Muscle of leg (tissue), 11 donors: ENCODE results near the gene ELAVL1. TPM values are rescaled to one million over a fixed set of nuclear protein-coding genes. Genes with fewer than 3 reads are reported as not detected.

ENCODE experiments used
- DNase-seq: peaks from one replicate; pipeline ENCODE4 v3.0.0; 2013
- H3K27ac ChIP-seq: one replicate; pipeline ENCODE4 v1.5.1; 2013; ENCODE audit warnings: mild to moderate bottlenecking, low read length, control low read depth
- H3K27me3 ChIP-seq: one replicate; pipeline ENCODE4 v1.6.1; 2013; ENCODE audit warnings: low read length; ENCODE audit not compliant: control insufficient read depth, insufficient read depth
- H3K36me3 ChIP-seq: one replicate; pipeline ENCODE4 v1.6.1; 2013; ENCODE audit warnings: low read length; ENCODE audit not compliant: control insufficient read depth, insufficient read depth
- H3K4me1 ChIP-seq: one replicate; pipeline ENCODE4 v1.6.1; 2013; ENCODE audit warnings: low read length; ENCODE audit not compliant: control insufficient read depth, insufficient read depth
- H3K4me3 ChIP-seq: one replicate; pipeline ENCODE4 v1.5.1; 2013; ENCODE audit warnings: low read length, control low read depth
- H3K9me3 ChIP-seq: replicated peaks from 2 replicates; pipeline ENCODE4 v1.6.1; 2013; ENCODE audit warnings: low read depth, low read length; ENCODE audit not compliant: control insufficient read depth
- WGBS: methylation state at CpG from one replicate; pipeline ENCODE4 v1.1.5; 2013; ENCODE audit warnings: missing lambda C conversion rate; ENCODE audit not compliant: insufficient coverage; 5-methylcytosine and 5-hydroxymethylcytosine counted together
- polyA plus RNA-seq, 8 donors: library from polyadenylated mRNA; unstranded; fragments of 120-200 nt; gene quantifications; one replicate each; pipeline versions ENCODE4 v1.2.1 to v1.2.3, GENCODE V29; 2013; ENCODE audit warnings: inconsistent platforms in 1 of 8, low replicate concordance in 1 of 8; ENCODE audit not compliant: insufficient read length in 8 of 8, insufficient read depth in 1 of 8
- total RNA-seq: library from RNA; stranded (reverse); fragments of 120-200 nt; gene quantifications from one replicate; pipeline ENCODE4 v1.2.4, GENCODE V29; 2013

The ELAVL1 gene
- total and polyA plus RNA-seq, 9 donors, result 36.7 to 67.4 (median 56.7) TPM

DNA sequence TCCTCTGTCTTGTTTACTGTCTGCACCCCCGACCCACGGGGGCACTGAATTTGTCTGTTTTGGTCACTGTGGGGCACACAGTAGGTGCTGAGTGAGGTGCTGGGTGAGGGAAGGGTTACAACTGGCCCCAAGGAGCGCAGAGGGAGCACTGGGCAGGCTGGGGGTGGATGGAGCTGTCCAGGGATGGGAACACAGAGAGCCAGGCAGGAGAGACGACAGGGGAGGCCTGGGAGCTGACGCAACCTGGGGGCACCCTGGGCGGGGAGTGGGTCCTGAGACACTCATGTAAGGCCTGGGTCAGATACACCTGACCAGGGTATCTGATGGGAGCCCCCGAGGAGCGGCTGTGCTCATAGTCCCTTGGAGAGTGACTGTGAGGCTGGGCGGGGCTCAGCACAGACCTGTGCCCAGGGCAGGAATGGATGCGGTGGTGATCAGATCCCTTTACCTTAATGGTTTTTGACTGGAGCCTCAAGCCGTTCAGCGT, 24.8 kb downstream of the ELAVL1 start:
- no peak for DNase-seq
- Histone ChIP-seq H3K27me3 (no peaks in the 10 kb centered on the region), H3K9me3 (no peaks in the 10 kb centered on the region), H3K27ac (no peak overlapping the region), H3K36me3 (peaks cover 88% of the 10 kb centered on the region), H3K4me3 (no peak overlapping the region), H3K4me1 (no peaks in the 10 kb centered on the region)
- 90% methylated on average over 12 of the region's 12 CpGs for WGBS

DNA sequence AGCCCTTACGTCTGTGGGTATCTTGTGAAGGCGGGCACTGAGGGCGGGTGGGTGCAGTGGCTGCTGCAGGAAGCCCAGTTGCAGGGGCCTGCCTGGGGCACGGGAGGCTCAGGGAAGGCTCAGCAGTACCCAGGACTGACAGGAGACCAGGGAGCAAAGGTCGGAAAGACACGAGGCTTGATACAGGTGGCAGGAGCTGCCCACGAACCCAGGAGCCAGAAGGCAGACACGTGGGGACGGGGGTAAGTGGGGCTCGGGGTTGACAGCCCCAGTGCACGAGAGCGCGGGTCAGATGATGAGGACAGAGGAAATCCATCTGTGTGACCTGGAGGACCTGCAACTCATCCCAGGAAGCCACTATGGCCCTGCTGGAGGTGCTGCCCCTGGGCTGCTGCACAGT, 25.3 kb downstream of the ELAVL1 start:
- no peak for DNase-seq
- Histone ChIP-seq H3K27me3 (no peaks in the 10 kb centered on the region), H3K4me1 (no peaks in the 10 kb centered on the region), H3K4me3 (no peak overlapping the region), H3K27ac (no peak overlapping the region), H3K36me3 (peaks cover 88% of the 10 kb centered on the region), H3K9me3 (no peaks in the 10 kb centered on the region)
- 89% methylated on average over 13 of the region's 13 CpGs for WGBS

DNA sequence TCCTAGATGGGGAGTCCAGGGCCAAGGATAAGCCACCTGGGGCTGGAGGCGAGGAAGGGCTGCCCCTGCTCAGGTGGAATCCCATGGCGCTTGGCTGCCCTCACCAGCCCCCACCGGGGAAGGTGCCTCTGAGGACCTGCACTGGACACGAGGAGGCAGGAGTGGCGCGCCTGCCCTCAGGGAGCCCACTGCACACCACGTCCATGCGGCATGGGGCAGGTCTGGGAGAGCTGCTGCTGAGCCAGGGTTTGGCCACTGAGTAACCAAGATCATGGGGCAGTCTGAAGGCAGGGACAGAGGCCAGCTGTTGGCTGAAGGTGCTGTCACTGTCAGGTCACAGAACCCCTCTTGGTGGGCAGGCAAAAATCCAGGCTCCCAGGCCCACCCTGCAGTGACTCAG, 25.9 kb downstream of the ELAVL1 start:
- WGBS, result 90% methylated on average over 8 of the region's 8 CpGs
- H3K4me1 ChIP-seq, result no peaks in the 10 kb centered on the region

DNA sequence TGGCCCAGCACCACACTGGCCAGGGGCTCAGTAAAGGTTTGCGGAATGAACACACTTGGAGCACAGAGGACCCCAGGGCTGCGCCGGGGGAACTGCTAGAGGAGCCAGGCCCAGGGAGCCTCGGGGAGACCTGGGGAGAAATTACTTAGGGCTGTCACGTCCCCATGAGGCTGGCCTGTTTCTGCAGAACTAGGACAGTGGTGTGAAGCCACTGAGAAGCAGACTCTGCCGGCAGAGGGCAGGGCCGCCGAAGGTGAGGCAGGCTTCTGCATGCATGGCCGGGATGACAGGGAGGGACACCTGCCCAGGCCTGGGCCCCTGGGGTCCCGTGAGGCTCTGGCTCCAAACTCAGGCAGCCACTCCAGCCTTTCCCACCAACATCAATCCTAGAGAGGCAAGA, 26.4 kb downstream of the ELAVL1 start:
- no peak overlapping the region for H3K27ac ChIP-seq
- no peak for DNase-seq
- H3K4me3 ChIP-seq, result no peak overlapping the region
- 79% methylated on average over 9 of the region's 10 CpGs for whole genome bisulfite sequencing
- H3K27me3 ChIP-seq, result no peaks in the 10 kb centered on the region
- no peaks in the 10 kb centered on the region for H3K4me1 ChIP-seq
- H3K9me3 ChIP-seq, result no peaks in the 10 kb centered on the region
- H3K36me3 ChIP-seq, result peaks cover 92% of the 10 kb centered on the region

More for the DNA sequence above, 25.9 kb downstream of the ELAVL1 start:
- Histone ChIP-seq H3K27ac (no peak overlapping the region), H3K36me3 (peaks cover 92% of the 10 kb centered on the region), H3K9me3 (no peaks in the 10 kb centered on the region), H3K27me3 (no peaks in the 10 kb centered on the region), H3K4me3 (no peak overlapping the region)
- no peak for DNase-seq

DNA sequence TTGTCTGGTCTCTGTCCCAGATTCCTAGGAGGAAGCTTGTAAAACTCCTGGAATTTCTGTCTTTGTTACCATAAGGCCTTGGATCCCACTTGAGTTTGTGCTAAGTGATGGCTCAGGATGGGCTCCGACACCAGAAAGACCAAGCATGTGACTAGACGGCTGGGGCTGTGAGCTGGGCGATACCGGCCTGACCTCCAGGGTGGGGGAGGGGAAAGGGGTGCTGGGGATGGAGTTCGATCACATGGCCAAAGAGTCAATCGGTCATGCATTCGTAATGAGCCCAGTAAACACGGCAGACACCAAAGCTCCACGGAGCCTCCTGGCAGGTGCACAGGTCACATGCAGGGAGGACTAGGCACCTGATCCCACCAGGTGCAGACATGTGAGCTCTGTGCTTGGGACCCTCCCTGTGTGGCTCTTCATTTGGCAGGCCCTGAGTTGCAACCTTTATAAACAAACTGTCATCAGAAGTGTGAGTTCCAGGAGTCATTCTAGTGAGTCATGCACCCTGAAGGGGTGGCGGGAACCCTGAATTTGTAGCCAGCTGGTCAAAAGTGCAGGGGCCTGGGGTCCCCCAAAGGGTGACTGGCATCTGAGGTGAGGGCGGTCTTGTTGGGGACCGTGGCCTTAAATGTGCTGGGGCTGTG, 27.1 kb downstream of the ELAVL1 start:
- WGBS, result 88% methylated on average over 12 of the region's 12 CpGs
- H3K27ac ChIP-seq, result no peak overlapping the region
- DNase-seq, result no peak
- no peaks in the 10 kb centered on the region for H3K4me1 ChIP-seq
- no peaks in the 10 kb centered on the region for H3K27me3 ChIP-seq
- no peak overlapping the region for H3K4me3 ChIP-seq
- H3K36me3 ChIP-seq, result peaks cover 92% of the 10 kb centered on the region
- no peaks in the 10 kb centered on the region for H3K9me3 ChIP-seq

DNA sequence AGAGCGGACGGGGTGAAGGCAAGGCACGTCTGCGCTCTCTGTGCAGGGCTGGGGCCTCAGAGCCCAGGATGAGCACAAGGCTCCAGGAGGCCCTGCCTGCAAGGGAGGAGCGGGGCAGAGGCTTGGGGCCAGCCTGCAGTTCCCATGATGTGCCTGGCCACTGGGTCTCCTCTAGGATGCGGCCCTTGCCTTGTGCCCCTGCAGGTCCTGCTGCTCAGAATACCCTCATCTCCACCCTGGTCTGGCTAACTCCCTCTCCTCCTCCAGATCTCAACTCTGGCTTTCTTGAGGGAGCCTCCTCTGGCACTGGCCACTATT, 27.8 kb downstream of the ELAVL1 start:
- Histone ChIP-seq H3K4me1 (no peaks in the 10 kb centered on the region), H3K4me3 (no peak overlapping the region), H3K27me3 (no peaks in the 10 kb centered on the region), H3K27ac (no peak overlapping the region), H3K36me3 (peaks cover 89% of the 10 kb centered on the region), H3K9me3 (no peaks in the 10 kb centered on the region)
- WGBS, result 95% methylated on average over 6 of the region's 6 CpGs
- DNase-seq, result no peak

DNA sequence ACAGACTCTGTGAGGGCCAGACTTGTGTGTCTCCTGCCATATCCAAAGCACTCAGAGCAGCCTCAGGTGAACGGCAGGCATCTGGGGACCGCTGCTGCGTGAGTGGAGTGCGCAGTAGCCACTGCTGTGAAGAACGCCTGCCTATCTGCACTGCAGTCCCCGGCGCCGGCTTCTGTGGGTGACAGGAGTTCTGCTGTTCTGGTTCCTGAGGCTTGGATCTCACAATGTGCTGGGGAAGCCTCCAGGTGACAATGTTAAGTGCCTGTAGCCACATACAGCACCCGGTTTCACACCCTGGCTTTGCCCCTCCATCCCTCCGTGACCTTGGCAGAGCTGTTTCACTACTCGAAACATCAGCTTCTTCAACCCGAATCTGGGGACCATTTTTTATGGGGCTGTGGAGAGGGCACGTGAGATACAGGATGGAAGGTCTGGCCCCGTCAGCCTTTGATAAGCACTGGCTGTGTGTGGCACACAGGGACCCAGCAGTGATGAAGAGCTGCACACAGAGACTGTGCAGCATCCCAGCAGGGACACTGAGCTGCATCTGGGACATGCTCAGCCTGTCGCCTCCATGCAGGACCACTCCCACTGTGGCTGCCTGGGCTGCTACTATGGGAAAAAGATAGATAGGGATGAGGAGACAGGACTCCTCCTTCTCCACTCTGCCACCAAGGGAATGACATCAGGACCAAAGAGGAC, 28.3 kb downstream of the ELAVL1 start:
- DNase-seq, result no peak
- H3K4me3 ChIP-seq, result no peak overlapping the region
- no peak overlapping the region for H3K27ac ChIP-seq
- H3K4me1 ChIP-seq, result no peaks in the 10 kb centered on the region
- no peaks in the 10 kb centered on the region for H3K27me3 ChIP-seq
- 89% methylated on average over 11 of the region's 15 CpGs for WGBS
- H3K36me3 ChIP-seq, result peaks cover 88% of the 10 kb centered on the region
- no peaks in the 10 kb centered on the region for H3K9me3 ChIP-seq

DNA sequence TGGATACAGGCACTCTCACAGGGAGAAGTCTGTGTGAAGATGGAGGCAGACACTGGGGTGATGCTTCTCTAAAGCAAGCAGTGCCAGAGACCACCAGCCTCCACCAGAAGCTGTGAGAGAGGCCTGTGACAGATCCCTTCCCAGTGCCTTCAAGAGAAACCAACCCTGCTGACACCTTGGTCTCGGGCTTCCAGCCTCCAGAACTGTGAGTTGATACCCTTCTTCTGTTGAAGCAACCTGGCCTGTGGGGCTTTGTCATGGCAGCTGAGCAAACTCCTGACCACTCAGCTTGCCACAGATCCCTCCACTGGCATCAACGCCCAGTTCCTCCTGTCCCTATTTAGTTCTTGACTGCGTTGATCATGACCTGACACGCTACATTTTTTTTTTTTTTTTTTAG, 29.0 kb downstream of the ELAVL1 start:
- DNase-seq, result no peak
- Histone ChIP-seq H3K4me1 (no peaks in the 10 kb centered on the region), H3K36me3 (peaks cover 88% of the 10 kb centered on the region), H3K27ac (no peak overlapping the region), H3K9me3 (no peaks in the 10 kb centered on the region), H3K27me3 (no peaks in the 10 kb centered on the region), H3K4me3 (no peak overlapping the region)
- WGBS, result 100% methylated on average over 1 of the region's 4 CpGs

DNA sequence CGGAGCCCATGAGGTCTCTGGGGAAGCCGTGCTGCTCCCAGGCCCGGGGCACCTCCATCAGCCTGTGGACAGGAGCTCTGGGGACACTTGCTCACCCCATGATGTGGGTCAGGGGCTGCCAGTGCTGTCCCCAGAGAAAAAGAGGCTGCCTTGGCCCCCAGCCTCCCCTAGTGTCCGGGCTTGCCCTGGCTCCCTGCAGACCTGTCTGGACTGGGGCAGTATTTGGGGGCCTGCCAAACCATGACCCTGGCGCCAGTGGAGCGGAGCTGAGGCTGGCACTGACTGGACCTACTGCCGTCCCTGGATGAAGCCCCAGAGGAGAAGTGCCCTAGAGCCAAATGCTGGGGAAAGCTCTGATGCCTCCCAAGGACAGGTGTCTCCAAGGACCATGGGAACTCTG, 30.4 kb downstream of the ELAVL1 start:
- WGBS, result 77% methylated on average over 7 of the region's 7 CpGs
- H3K4me1 ChIP-seq, result no peaks in the 10 kb centered on the region
- no peak overlapping the region for H3K4me3 ChIP-seq
- peaks cover 81% of the 10 kb centered on the region for H3K36me3 ChIP-seq
- no peaks in the 10 kb centered on the region for H3K27me3 ChIP-seq
- H3K9me3 ChIP-seq, result no peaks in the 10 kb centered on the region
- DNase-seq, result no peak
- H3K27ac ChIP-seq, result no peak overlapping the region

DNA sequence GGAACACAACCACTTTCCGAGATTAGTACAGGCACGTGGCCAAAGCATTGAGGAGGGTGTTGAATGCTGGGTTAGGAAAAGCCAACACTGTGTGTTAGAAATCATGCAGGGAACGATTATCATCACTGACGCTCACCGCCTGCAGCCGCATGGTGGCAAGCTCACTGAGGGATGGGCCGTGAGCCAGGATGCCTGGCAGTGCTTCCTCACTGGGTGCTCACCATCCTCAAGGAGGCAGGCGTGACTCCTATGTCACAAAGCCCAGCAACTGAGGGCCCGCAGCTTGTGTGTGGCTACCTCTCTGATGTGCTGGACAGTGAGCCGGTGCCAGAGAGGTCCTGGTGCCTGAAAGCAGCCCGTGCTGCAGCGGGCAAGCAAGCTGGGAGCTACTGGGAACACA, 31.6 kb downstream of the ELAVL1 start:
- no peaks in the 10 kb centered on the region for H3K9me3 ChIP-seq
- 91% methylated on average over 11 of the region's 12 CpGs for WGBS
- no peak for DNase-seq
- no peaks in the 10 kb centered on the region for H3K27me3 ChIP-seq
- H3K4me3 ChIP-seq, result no peak overlapping the region
- no peak overlapping the region for H3K27ac ChIP-seq
- no peaks in the 10 kb centered on the region for H3K4me1 ChIP-seq
- H3K36me3 ChIP-seq, result peaks cover 79% of the 10 kb centered on the region
